IPS-18a (cell line): ENCODE data around the gene GPATCH1.

Source experiments
- H3K27ac ChIP-seq: one replicate; pipeline ENCODE4 v1.5.1; 2013; ENCODE audit warnings: low read length
- H3K27me3 ChIP-seq: one replicate; pipeline ENCODE4 v1.6.1; 2013; ENCODE audit warnings: mild to moderate bottlenecking, low read length; ENCODE audit not compliant: control insufficient read depth, insufficient read depth
- H3K36me3 ChIP-seq: one replicate; pipeline ENCODE4 v1.6.1; 2013; ENCODE audit warnings: low read depth, low read length; ENCODE audit not compliant: control insufficient read depth
- H3K4me1 ChIP-seq: one replicate; pipeline ENCODE4 v1.6.1; 2013; ENCODE audit warnings: low read depth, low read length; ENCODE audit not compliant: control insufficient read depth
- H3K4me3 ChIP-seq: one replicate; pipeline ENCODE4 v1.5.1; 2013; ENCODE audit warnings: low read length
- H3K9ac ChIP-seq: one replicate; pipeline ENCODE4 v1.6.1; 2013; ENCODE audit warnings: mild to moderate bottlenecking, low read length, moderate library complexity
- H3K9me3 ChIP-seq: one replicate; pipeline ENCODE4 v1.6.1; 2013; ENCODE audit warnings: low read depth, low read length; ENCODE audit not compliant: control insufficient read depth

Gene GPATCH1

DNA sequence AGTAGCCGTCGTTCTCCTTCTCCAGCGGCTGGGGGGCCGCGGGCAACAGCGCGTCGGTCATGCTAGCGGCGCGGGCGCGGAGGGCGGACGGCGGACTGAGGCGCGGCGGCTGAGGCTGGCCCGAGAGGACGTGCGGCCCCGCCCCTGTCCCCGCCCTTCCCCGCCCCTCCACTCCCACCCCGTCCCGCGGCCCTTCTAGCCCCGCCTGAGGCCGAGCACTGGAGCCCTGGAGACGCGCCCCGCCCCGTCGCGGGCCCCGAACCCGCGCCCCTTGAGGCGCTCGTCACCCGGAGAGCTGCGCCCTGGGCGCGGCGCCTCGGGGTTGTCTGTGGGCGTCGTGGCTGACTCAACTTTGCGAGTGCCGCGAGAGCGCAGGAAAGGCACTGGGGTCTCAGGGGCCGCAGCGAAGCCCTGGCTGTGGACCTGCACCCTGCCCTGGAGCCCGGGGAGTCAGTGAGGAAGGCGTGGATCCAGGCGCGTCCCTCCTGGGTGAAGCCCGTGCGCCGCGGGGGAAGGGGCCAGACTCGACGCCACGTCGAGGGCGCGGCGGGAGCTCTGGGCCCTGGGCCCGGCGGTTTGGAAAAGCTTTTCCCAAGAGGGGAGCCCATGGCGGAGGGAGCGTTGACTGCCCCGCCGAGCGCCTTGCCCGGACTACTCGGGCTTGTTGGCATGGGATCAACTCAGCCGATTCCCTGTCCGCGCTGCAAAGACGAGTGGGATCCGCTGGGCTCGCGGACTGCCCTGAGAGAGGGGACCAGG, 16.0 kb upstream of the GPATCH1 start, which contains the start of gene RHPN2:
TSS of gene RHPN2 (minus strand) at position 97 of the 759 bp plus-strand sequence. CDS start at position 61, 36 bp downstream.
- Histone ChIP-seq H3K27ac (no peak within 1 kb of the TSS), H3K9ac (peak within 1 kb of the TSS; percentile 55), H3K27me3 (peaks cover 14% of the 10 kb centered on the region), H3K36me3 (no peaks in the 10 kb centered on the region), H3K4me3 (peak within 1 kb of the TSS; percentile 64), H3K9me3 (no peaks in the 10 kb centered on the region), H3K4me1 (peaks cover 3% of the 10 kb centered on the region)

- Histone ChIP-seq H3K27ac (no peak overlapping the region), H3K4me3 (no peak overlapping the region), H3K27me3 (peaks cover 14% of the 10 kb centered on the region)
These were observed 14.4 kb upstream of the GPATCH1 start for GRCh38 chr19:33066543-33066942.

DNA sequence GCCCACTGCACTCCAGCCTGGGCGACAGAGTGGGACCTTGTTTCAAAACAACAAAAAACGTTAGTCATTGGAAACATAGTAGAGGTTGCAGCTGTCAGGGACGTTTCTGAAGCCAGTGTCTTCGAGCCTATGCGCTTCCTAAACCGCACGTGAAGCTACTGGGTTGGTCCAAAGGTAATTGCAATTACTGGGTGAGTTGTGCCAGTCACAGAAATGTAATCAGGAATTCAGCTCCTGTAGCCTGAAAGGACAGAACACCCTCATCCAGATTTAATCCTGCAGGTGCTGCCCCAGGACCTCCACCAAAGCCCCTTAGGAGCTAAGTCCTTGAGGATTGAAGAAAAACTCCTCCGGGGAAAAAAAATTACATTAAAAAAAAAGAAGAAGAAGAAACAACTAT, 13.9 kb upstream of the GPATCH1 start:
- Histone ChIP-seq H3K27me3 (peaks cover 14% of the 10 kb centered on the region), H3K4me3 (no peak overlapping the region), H3K4me1 (peaks cover 3% of the 10 kb centered on the region), H3K27ac (no peak overlapping the region), H3K9me3 (no peaks in the 10 kb centered on the region), H3K9ac (no peak overlapping the region), H3K36me3 (no peaks in the 10 kb centered on the region)

More at GRCh38 chr19:33066543-33066942, 14.4 kb upstream of the GPATCH1 start:
- Histone ChIP-seq H3K9ac (no peak overlapping the region), H3K36me3 (no peaks in the 10 kb centered on the region), H3K9me3 (no peaks in the 10 kb centered on the region), H3K4me1 (peaks cover 3% of the 10 kb centered on the region)

- no peaks in the 10 kb centered on the region for H3K36me3 ChIP-seq
These were observed 9.1 kb upstream of the GPATCH1 start for GRCh38 chr19:33071887-33072286.

GRCh38 chr19:33075519-33075918, 5.5 kb upstream of the GPATCH1 start:
- Histone ChIP-seq H3K36me3 (no peaks in the 10 kb centered on the region), H3K27ac (no peak overlapping the region), H3K4me3 (no peak overlapping the region), H3K4me1 (no peaks in the 10 kb centered on the region), H3K9me3 (no peaks in the 10 kb centered on the region), H3K9ac (no peak overlapping the region), H3K27me3 (no peaks in the 10 kb centered on the region)

More at GRCh38 chr19:33071887-33072286, 9.1 kb upstream of the GPATCH1 start:
- Histone ChIP-seq H3K27me3 (no peaks in the 10 kb centered on the region), H3K4me1 (peaks cover 3% of the 10 kb centered on the region), H3K27ac (no peak overlapping the region), H3K9me3 (no peaks in the 10 kb centered on the region), H3K9ac (no peak overlapping the region), H3K4me3 (no peak overlapping the region)

GRCh38 chr19:33085570-33086128, 4.7 kb downstream of the GPATCH1 start:
- H3K27me3 ChIP-seq = no peaks in the 10 kb centered on the region
- no peak overlapping the region for H3K4me3 ChIP-seq
- peaks cover 3% of the 10 kb centered on the region for H3K36me3 ChIP-seq
- H3K9ac ChIP-seq = no peak overlapping the region
- no peaks in the 10 kb centered on the region for H3K9me3 ChIP-seq
- H3K4me1 ChIP-seq = no peaks in the 10 kb centered on the region
- H3K27ac ChIP-seq = no peak overlapping the region

DNA sequence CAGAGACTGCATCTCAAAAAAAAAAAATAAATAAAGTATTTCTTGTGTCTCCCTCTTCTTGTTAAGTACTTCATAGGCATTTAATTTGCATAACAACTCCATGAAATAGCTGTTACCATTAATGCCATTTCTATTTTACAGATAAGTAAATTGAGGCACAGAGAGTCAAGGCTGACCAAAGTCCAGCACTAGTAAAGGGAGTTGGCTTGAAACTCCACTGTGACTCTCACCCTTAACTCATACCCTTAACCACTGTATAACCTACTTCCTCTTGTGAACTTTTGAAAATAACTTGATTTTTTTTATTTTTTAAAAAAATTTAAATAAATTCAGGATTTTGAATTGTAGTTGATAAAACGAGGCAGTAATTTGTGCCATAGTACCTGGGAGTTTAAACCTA, 6.0 kb downstream of the GPATCH1 start:
- H3K9me3 ChIP-seq = no peaks in the 10 kb centered on the region
- H3K4me1 ChIP-seq = no peaks in the 10 kb centered on the region
- H3K9ac ChIP-seq = no peak overlapping the region
- H3K36me3 ChIP-seq = peaks cover 6% of the 10 kb centered on the region
- H3K27me3 ChIP-seq = no peaks in the 10 kb centered on the region
- no peak overlapping the region for H3K4me3 ChIP-seq
- H3K27ac ChIP-seq = no peak overlapping the region

DNA sequence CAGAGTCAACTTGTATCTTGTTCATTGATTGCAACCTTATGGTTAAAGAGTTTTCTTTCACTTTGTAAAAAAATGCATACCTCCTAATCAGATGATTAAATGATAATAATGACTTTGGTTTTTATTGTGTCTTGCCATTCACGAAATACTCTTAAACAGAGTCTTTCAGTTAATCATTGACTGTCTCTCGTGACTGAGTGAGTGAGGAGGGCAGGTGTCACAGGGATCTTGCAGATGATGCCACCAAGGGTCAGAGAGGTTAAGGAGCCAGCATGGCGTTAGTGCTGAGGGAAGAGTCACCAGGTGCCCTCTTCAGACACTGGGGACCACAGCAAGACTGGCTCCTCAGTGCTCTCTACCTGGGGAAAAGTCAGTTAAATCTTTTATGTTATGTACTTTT, 8.0 kb downstream of the GPATCH1 start:
- Histone ChIP-seq H3K4me1 (no peaks in the 10 kb centered on the region), H3K9me3 (no peaks in the 10 kb centered on the region), H3K9ac (no peak overlapping the region), H3K27ac (no peak overlapping the region), H3K36me3 (peaks cover 15% of the 10 kb centered on the region), H3K27me3 (no peaks in the 10 kb centered on the region), H3K4me3 (no peak overlapping the region)

- Histone ChIP-seq H3K27me3 (no peaks in the 10 kb centered on the region), H3K9me3 (no peaks in the 10 kb centered on the region), H3K27ac (no peak overlapping the region), H3K36me3 (peaks cover 18% of the 10 kb centered on the region), H3K4me3 (no peak overlapping the region), H3K4me1 (no peaks in the 10 kb centered on the region), H3K9ac (no peak overlapping the region)
These were observed 9.2 kb downstream of the GPATCH1 start for GRCh38 chr19:33090179-33090578.

DNA sequence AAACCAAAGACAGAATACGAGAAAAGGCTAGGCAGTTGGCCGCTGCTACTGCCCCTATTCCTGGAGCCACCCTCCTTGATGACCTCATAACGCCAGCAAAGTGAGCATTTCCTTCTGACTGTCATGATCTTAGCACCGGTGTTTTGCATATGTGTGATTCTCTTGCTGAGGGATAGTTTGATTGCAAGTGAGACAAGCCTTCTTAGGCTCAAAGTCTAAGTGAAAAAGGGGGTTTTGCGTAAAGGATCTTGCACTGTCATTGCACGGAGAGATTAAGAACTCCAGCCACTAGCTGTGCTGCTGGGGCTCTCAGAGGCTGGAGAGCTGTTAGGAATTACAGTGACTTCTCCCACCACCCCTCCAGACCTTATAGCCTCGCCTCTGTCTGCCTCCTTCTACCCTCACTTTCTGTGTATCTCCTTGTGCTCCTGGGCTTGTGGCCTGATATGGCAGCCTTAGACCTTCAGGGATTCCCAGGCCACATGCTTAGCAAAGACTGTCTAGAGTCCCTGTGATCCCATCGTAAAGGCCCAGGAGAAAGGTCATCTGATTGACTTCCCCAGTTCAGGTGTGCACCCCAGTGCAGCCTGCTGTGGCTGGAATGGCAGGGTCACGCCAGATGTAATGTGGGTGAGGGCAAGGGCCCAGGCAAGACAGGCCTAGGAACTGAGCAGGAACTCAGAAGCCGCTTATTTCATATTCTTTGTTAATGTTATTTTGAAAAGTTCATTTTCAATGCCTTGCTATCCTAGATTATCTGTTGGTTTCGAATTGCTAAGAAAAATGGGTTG, 12.6 kb downstream of the GPATCH1 start:
- no peaks in the 10 kb centered on the region for H3K9me3 ChIP-seq
- no peak overlapping the region for H3K9ac ChIP-seq
- H3K27ac ChIP-seq = no peak overlapping the region
- no peaks in the 10 kb centered on the region for H3K27me3 ChIP-seq
- H3K36me3 ChIP-seq = peaks cover 40% of the 10 kb centered on the region
- no peaks in the 10 kb centered on the region for H3K4me1 ChIP-seq
- no peak overlapping the region for H3K4me3 ChIP-seq

DNA sequence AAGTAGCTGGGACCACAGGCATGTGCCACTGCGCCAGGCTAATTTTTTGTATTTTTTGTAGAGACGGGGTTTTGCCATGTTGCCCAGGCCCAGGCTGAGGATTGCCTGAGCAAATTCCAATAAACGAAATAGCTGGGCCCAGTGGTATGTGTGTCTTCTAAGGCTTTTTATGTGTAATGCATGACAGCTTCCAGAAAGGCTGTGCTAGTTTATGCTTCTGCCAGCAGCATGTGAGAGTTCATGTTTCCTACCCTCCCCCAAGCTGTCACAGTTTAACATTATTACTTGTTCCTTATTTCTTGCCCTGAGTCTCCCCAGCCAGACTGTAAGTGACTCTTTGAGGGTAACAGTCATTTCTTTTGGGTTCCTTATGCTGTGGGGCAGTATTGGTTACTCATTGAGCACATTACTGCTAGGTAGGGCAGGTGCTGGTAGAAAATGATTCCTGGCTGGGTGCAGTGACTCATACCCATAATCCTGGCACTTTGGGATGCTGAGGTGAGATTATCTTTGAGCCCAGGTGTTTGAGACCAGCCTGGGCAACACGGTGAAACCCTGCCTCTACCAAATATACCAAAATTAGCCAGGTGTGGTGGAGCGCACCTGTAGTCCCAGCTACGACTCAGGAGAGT, 13.6 kb downstream of the GPATCH1 start:
- no peak overlapping the region for H3K4me3 ChIP-seq
- no peaks in the 10 kb centered on the region for H3K4me1 ChIP-seq
- no peak overlapping the region for H3K9ac ChIP-seq
- H3K36me3 ChIP-seq = peaks cover 41% of the 10 kb centered on the region
- H3K27ac ChIP-seq = no peak overlapping the region
- no peaks in the 10 kb centered on the region for H3K9me3 ChIP-seq
- no peaks in the 10 kb centered on the region for H3K27me3 ChIP-seq
